Activated CD8-positive, alpha-beta T cell treated with anti-CD3 and anti-CD28 coated beads for 36 hours (primary cell): ENCODE measurements around the gene KLHL42. TPM values are rescaled to one million over a fixed set of nuclear protein-coding genes. Genes with fewer than 3 reads are reported as not detected.

Experiments
- ATAC-seq: fragments of 200-7000 bp; cut with Tn5 transposase; one replicate; pipeline ENCODE4 v1.10.0; 2021; ENCODE audit warnings: mild to moderate bottlenecking, moderate library complexity
- CTCF ChIA-PET: fragments of 350-600 bp; sonication (Branson Sonifier 250); formaldehyde crosslinking; loops from one replicate; lab custom pipeline; 2021; ENCODE audit warnings: antibody characterized with exemption; lab: Charles Lee
- POLR2A ChIA-PET: fragments of 350-600 bp; sonication (Branson Sonifier 250); formaldehyde crosslinking; loops from one replicate; lab custom pipeline; 2021; ENCODE audit warnings: antibody characterized with exemption; lab: Charles Lee
- DNase-seq: peaks from one replicate; pipeline ENCODE4 v3.0.0-alpha.2; 2020
- H3K27ac Mint-ChIP-seq: one replicate; pipeline ENCODE4 v1.8.0; 2021; ENCODE audit warnings: mild to moderate bottlenecking, mixed read lengths
- H3K27me3 Mint-ChIP-seq: one replicate; pipeline ENCODE4 v1.8.0; 2021; ENCODE audit warnings: mixed read lengths
- H3K36me3 Mint-ChIP-seq: one replicate; pipeline ENCODE4 v1.8.0; 2021; ENCODE audit warnings: low read depth, mixed read lengths
- H3K4me1 Mint-ChIP-seq: one replicate; pipeline ENCODE4 v1.8.0; 2021; ENCODE audit warnings: low read depth, mixed read lengths
- H3K4me3 Mint-ChIP-seq: one replicate; pipeline ENCODE4 v1.8.0; 2021; ENCODE audit warnings: mild to moderate bottlenecking, moderate library complexity, mixed read lengths
- H3K9me3 Mint-ChIP-seq: one replicate; pipeline ENCODE4 v1.8.0; 2021; ENCODE audit warnings: mixed read lengths
- intact Hi-C: fragments of 100-400 bp; cut with micrococcal nuclease; formaldehyde crosslinking; loops from one replicate; pipeline ENCODE4 v1.10.0; 2022
- total RNA-seq, 2 experiments: library from RNA; stranded (reverse); gene quantifications; one replicate each; pipeline ENCODE4 v1.2.3, GENCODE V29; 2021
- TF ChIP-seq, protein P1 (sequence below): fragments of 200-600 bp; IDR thresholded peaks from one replicate; pipeline ENCODE4 v1.8.0; 2022; ENCODE audit warnings: antibody characterized with exemption, mild to moderate bottlenecking

Gene KLHL42
- total RNA-seq, 2 experiments from 2014 or later: 10.2 to 11.3 TPM

GRCh38 chr12:27802936-27803335 is 22.9 kb downstream of the KLHL42 start:
- peaks cover 63% of the 10 kb centered on the region for H3K4me1 Mint-ChIP-seq
- intact Hi-C loops: no loop called here

DNA sequence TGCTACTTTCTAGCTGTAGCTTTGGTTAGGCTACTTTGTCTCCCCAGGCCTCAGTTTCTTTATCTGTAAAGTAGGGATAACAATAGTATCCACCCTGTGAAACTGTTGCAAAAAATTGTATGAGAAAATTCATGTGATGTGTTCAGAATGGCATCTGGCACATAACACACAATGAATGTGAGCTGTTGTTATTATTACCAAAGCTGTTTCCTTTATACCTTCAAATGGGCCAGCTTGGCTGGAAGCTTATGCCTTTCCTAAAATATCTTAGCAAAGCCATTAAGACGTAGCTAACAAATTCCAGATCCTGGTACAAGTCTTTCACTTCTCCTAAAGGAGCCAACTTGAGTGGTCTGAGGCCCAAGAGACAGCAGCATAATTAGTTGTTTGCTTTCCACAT is 25.2 kb downstream of the KLHL42 start:
- ChIA-PET POLR2A (interaction anchor here (1.7 to 2.8 kb wide), 3 partner anchors 9 to 25 kb away, joined by 5 to 10 read pairs (median 8); partner anchors contain the start of genes KLHL42 and MANSC4), CTCF (interaction anchor here (1.0 to 5.8 kb wide), 6 partner anchors 9 to 73 kb away, joined by 3 to 44 read pairs (median 4); partner anchors contain the start of genes KLHL42 and MANSC4)
- Mint-ChIP-seq H3K27ac (no peak overlapping the region), H3K9me3 (no peaks in the 10 kb centered on the region), H3K4me3 (no peak overlapping the region), H3K36me3 (peaks cover 2% of the 10 kb centered on the region), H3K27me3 (peaks cover 4% of the 10 kb centered on the region), H3K4me1 (peaks cover 57% of the 10 kb centered on the region)
- intact Hi-C loops: loop anchor here (2.0 kb wide), 1 partner anchor 18 kb away; no protein-coding TSS in a partner anchor
- no peak for ATAC-seq
- no peak for DNase-seq
- TF ChIP-seq, protein P1, sequence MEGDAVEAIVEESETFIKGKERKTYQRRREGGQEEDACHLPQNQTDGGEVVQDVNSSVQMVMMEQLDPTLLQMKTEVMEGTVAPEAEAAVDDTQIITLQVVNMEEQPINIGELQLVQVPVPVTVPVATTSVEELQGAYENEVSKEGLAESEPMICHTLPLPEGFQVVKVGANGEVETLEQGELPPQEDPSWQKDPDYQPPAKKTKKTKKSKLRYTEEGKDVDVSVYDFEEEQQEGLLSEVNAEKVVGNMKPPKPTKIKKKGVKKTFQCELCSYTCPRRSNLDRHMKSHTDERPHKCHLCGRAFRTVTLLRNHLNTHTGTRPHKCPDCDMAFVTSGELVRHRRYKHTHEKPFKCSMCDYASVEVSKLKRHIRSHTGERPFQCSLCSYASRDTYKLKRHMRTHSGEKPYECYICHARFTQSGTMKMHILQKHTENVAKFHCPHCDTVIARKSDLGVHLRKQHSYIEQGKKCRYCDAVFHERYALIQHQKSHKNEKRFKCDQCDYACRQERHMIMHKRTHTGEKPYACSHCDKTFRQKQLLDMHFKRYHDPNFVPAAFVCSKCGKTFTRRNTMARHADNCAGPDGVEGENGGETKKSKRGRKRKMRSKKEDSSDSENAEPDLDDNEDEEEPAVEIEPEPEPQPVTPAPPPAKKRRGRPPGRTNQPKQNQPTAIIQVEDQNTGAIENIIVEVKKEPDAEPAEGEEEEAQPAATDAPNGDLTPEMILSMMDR: no peak

More at GRCh38 chr12:27802936-27803335, 22.9 kb downstream of the KLHL42 start:
- H3K9me3 Mint-ChIP-seq: no peaks in the 10 kb centered on the region
- DNase-seq (no peak), ATAC-seq (no peak)
- peak overlapping the region; percentile 69 for H3K27ac Mint-ChIP-seq
- TF ChIP-seq, protein P1: no peak
- peaks cover 2% of the 10 kb centered on the region for H3K27me3 Mint-ChIP-seq
- no peak overlapping the region for H3K4me3 Mint-ChIP-seq
- peaks cover 12% of the 10 kb centered on the region for H3K36me3 Mint-ChIP-seq
- ChIA-PET POLR2A (interaction anchor here (1.3 to 1.9 kb wide), 2 partner anchors 19 to 23 kb away, joined by 3 to 9 read pairs; partner anchors contain the start of genes KLHL42 and MANSC4), CTCF (interaction anchor here (1.1 to 5.8 kb wide), 2 partner anchors 18 to 70 kb away, joined by 3 to 44 read pairs; no protein-coding TSS in a partner anchor)

GRCh38 chr12:27806259-27806658 is 26.2 kb downstream of the KLHL42 start:
- Mint-ChIP-seq H3K9me3 (no peaks in the 10 kb centered on the region), H3K27me3 (peaks cover 6% of the 10 kb centered on the region), H3K4me1 (peaks cover 47% of the 10 kb centered on the region), H3K36me3 (no peaks in the 10 kb centered on the region), H3K27ac (peak overlapping the region; percentile 43), H3K4me3 (no peak overlapping the region)
- no peak for DNase-seq
- CTCF ChIA-PET: interaction anchor here (1.4 to 5.8 kb wide), 3 partner anchors 15 to 74 kb away, joined by 4 to 44 read pairs (median 5); partner anchors contain the start of genes KLHL42 and MANSC4
- TF ChIP-seq, protein P1: no peak
- no peak for ATAC-seq
- POLR2A ChIA-PET: interaction anchor here (0.6 to 2.8 kb wide), 4 partner anchors 8 to 51 kb away, joined by 3 to 10 read pairs (median 6); partner anchors contain the start of genes KLHL42 and MANSC4
- intact Hi-C loops: no loop called here

DNA sequence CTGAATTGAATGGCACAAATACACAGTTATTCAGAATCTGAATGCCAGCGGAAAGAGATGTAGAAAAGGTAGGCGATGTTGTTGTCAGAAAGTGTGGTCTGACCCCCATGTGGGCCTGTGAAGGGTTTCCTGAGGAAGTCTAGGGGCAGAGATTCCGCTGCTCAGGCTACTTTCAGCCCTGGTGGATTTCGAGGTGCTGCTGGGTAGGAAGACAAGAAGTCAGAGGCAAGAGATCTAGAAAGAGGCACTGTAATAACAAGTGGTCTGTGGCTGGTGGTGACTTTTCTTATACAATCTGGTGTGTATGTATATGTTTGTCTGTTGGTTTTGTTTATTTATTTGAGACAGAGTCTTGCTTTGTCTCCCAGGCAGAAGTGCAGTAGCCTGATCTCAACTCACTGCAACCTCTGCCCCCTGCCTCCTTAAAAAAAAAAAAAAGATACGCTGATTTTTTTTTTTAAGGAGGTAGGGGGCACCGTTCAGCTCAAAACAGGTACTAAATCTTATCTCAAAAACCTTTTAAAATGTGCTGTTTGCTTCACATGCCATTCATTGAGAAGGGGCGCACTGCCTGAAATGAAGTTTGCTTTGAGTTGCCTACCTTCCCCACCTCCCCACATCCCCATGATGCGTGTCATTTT is 27.1 kb downstream of the KLHL42 start:
- Mint-ChIP-seq H3K27ac (peak overlapping the region; percentile 83), H3K4me3 (peak overlapping the region; percentile 49), H3K9me3 (no peaks in the 10 kb centered on the region), H3K36me3 (no peaks in the 10 kb centered on the region), H3K27me3 (peaks cover 9% of the 10 kb centered on the region), H3K4me1 (peaks cover 38% of the 10 kb centered on the region)
- intact Hi-C loops: no loop called here
- peak; percentile 72 for ATAC-seq
- peak; percentile 71 for DNase-seq
- ChIA-PET CTCF (interaction anchor here (0.7 kb wide), 1 partner anchor 15 kb away, joined by 3 read pairs; no protein-coding TSS in a partner anchor), POLR2A (interaction anchor here (0.6 to 0.8 kb wide), 2 partner anchors 14 to 41 kb away, joined by 3 to 4 read pairs; no protein-coding TSS in a partner anchor)
- TF ChIP-seq, protein P1: no peak

DNA sequence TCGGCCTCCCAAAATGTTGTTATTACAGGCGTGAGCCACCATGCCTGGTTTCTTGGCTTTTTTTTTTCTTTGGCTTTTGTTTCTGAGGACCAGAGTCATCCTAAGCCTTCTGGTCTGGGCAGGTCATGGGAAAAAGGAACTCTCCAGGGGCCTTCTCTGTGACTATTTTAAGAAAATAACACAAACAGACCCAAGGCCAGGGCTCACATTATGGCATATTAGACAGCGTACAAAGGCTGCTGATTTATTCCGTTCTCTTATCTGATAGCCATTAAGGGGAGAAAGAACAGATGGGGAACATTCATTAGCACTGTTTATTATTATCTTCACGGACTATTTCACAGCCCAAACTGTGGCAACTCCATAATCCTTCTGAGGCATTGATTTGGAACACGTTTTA is 28.8 kb downstream of the KLHL42 start:
- ATAC-seq (no peak), DNase-seq (no peak)
- peaks cover 26% of the 10 kb centered on the region for H3K4me1 Mint-ChIP-seq
- CTCF ChIA-PET: no interaction called here
- H3K27me3 Mint-ChIP-seq: peaks cover 13% of the 10 kb centered on the region
- no peaks in the 10 kb centered on the region for H3K36me3 Mint-ChIP-seq
- intact Hi-C loops: no loop called here
- POLR2A ChIA-PET: no interaction called here
- H3K4me3 Mint-ChIP-seq: no peak overlapping the region
- H3K27ac Mint-ChIP-seq: no peak overlapping the region
- no peaks in the 10 kb centered on the region for H3K9me3 Mint-ChIP-seq
- TF ChIP-seq, protein P1: no peak
